ENCODE results near the gene ZNF423.
"Not testable (repeated sequence)": the region's sequence is repeated elsewhere in the genome, so short reads cannot be mapped to it uniquely, and the experiment has no call there.

Gene ZNF423

GRCh38 chr16:49575346-49576172 is 280.4 kb downstream of the ZNF423 start:
- no peak for DNase-seq

GRCh38 chr16:49574826-49575225 is 281.1 kb downstream of the ZNF423 start:
- DNase-seq = no peak

- no peak for DNase-seq
Measured at GRCh38 chr16:49567950-49568349, 288.0 kb downstream of the ZNF423 start.

GRCh38 chr16:49566432-49566831 is 289.5 kb downstream of the ZNF423 start:
- no peak for DNase-seq

- no peak for DNase-seq
Measured at GRCh38 chr16:49564496-49565229, 291.2 kb downstream of the ZNF423 start.

- peak; percentile 81 for DNase-seq
Measured at GRCh38 chr16:49563666-49564065, 292.2 kb downstream of the ZNF423 start.

- not testable (repeated sequence) for DNase-seq
Measured at GRCh38 chr16:49562894-49563293, 293.0 kb downstream of the ZNF423 start.

GRCh38 chr16:49562228-49562627 is 293.7 kb downstream of the ZNF423 start:
- DNase-seq = no peak

- no peak for DNase-seq
Measured at GRCh38 chr16:49560004-49560830, 295.7 kb downstream of the ZNF423 start.

- no peak for DNase-seq
Measured at GRCh38 chr16:49559242-49559641, 296.7 kb downstream of the ZNF423 start.

GRCh38 chr16:49558451-49558850 is 297.5 kb downstream of the ZNF423 start:
- DNase-seq = no peak

- DNase-seq = peak; percentile 71
Measured at GRCh38 chr16:49556606-49557446, 299.1 kb downstream of the ZNF423 start.

- no peak for DNase-seq
Measured at GRCh38 chr16:49556249-49556605, 299.7 kb downstream of the ZNF423 start.

- DNase-seq = no peak
Measured at GRCh38 chr16:49554681-49555080, 301.2 kb downstream of the ZNF423 start.

- DNase-seq = no peak
Measured at GRCh38 chr16:49552313-49552928, 303.5 kb downstream of the ZNF423 start.

- no peak for DNase-seq
Measured at GRCh38 chr16:49550666-49551065, 305.2 kb downstream of the ZNF423 start.

- no peak for DNase-seq
Measured at GRCh38 chr16:49550140-49550539, 305.8 kb downstream of the ZNF423 start.

- no peak for DNase-seq
Measured at GRCh38 chr16:49548325-49548970, 307.5 kb downstream of the ZNF423 start.

- DNase-seq = no peak
Measured at GRCh38 chr16:49547448-49547847, 308.5 kb downstream of the ZNF423 start.

- no peak for DNase-seq
Measured at GRCh38 chr16:49546735-49547134, 309.2 kb downstream of the ZNF423 start.

- DNase-seq = no peak
Measured at GRCh38 chr16:49545741-49546448, 310.0 kb downstream of the ZNF423 start.

Data from islet precursor cell (in vitro differentiated cells).